GM19452 (cell line): ENCODE results near the gene NDUFS7.

ENCODE experiments used
- ATAC-seq: cut with Tn5 transposase; IDR thresholded peaks from one replicate; pipeline ENCODE4 v1.9.1; 2021; ENCODE audit not compliant: unreplicated experiment

Gene NDUFS7

GRCh38 chr19:1384478-1385110 lies 887 bp downstream of the NDUFS7 start:
- ATAC-seq, result no peak

DNA sequence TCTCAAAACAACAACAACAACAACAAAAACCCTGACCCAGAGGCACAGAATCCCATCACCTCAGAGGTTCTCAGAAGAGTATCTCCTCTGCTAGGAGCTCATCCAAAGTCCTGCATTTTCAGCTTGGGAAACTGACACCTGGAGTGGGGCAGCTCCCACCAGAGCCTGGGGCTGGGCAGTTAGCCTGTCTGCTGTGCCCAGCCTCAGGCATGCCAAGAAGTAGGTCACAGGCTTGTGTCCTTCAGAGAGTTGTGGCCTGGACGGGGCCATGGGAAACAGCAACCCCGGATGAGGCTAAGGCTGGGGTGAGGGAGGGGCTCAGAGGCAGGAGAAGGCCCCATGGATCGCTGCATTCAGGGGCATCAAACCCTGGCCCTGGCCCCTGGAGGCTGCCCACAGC lies 2.1 kb downstream of the NDUFS7 start:
- no peak for ATAC-seq

GRCh38 chr19:1386945-1387683 lies 3.4 kb downstream of the NDUFS7 start:
- no peak for ATAC-seq

GRCh38 chr19:1387684-1388636 lies 4.3 kb downstream of the NDUFS7 start:
- no peak for ATAC-seq

GRCh38 chr19:1388637-1389026 lies 4.9 kb downstream of the NDUFS7 start:
- no peak for ATAC-seq

- no peak for ATAC-seq
Observed at GRCh38 chr19:1389033-1389940, 5.6 kb downstream of the NDUFS7 start.

DNA sequence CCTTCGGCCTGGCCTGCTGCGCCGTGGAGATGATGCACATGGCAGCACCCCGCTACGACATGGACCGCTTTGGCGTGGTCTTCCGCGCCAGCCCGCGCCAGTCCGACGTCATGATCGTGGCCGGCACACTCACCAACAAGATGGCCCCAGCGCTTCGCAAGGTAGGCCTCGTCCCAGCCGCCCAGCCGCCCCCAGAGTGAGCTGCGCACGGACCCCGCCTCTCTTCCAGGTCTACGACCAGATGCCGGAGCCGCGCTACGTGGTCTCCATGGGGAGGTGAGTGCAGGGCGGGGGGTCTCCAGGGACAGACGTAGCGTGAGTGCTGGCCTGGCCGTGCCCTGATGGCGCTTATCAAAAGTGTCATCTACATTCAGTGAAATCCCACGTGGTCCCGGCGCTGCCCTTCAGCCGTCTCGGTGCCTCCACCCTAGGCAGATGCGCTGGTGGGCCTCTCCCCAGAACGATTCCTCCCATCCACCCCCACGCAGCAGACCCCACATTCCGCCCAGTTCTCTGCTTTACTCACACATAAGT lies 7.2 kb downstream of the NDUFS7 start:
- ATAC-seq, result no peak

DNA sequence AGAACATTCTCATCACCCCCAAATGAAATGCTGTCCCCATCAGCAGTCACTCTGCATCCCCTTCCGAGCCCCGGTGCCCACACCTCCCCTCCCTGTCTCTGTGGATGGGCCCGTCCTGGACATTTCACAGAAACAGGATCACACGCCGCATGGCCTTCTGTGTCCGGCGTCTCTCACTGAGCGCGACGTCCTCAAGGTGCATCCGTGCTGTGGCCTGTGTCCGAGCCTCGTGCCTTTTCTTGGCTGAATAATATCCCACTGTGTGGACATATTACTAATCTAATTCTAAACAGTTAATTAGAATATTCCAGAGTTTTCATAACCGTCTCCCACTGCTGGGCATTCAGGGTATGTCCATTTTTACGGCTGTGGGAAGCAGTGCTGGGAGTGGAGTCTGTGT lies 8.7 kb downstream of the NDUFS7 start:
- no peak for ATAC-seq

GRCh38 chr19:1392939-1393530 lies 9.3 kb downstream of the NDUFS7 start:
- no peak for ATAC-seq

DNA sequence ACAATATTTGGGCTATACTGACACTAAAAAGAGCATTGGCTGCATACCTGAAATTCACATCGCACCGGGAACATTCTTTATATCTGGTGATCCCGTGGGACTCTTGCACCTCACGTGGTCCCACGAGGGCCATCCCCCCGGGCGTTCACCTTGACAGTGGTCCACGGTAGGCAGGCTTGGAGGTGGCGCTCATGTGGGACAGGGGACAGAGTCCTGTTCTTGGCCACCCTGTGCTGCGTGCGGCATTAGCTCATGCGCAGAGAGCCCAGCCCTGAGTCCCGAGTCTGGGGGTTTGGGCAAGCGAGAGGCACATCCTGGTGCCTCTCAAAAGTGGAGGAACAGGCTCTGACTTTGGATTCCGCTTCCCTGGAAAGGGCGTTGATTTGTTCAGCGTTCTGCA lies 10.1 kb downstream of the NDUFS7 start:
- ATAC-seq, result no peak

- no peak for ATAC-seq
Observed at GRCh38 chr19:1394252-1395193, 10.8 kb downstream of the NDUFS7 start.

- ATAC-seq, result no peak
Observed at GRCh38 chr19:1395194-1396018, 11.7 kb downstream of the NDUFS7 start.

- ATAC-seq, result no peak
Observed at GRCh38 chr19:1396019-1396767, 12.5 kb downstream of the NDUFS7 start.

DNA sequence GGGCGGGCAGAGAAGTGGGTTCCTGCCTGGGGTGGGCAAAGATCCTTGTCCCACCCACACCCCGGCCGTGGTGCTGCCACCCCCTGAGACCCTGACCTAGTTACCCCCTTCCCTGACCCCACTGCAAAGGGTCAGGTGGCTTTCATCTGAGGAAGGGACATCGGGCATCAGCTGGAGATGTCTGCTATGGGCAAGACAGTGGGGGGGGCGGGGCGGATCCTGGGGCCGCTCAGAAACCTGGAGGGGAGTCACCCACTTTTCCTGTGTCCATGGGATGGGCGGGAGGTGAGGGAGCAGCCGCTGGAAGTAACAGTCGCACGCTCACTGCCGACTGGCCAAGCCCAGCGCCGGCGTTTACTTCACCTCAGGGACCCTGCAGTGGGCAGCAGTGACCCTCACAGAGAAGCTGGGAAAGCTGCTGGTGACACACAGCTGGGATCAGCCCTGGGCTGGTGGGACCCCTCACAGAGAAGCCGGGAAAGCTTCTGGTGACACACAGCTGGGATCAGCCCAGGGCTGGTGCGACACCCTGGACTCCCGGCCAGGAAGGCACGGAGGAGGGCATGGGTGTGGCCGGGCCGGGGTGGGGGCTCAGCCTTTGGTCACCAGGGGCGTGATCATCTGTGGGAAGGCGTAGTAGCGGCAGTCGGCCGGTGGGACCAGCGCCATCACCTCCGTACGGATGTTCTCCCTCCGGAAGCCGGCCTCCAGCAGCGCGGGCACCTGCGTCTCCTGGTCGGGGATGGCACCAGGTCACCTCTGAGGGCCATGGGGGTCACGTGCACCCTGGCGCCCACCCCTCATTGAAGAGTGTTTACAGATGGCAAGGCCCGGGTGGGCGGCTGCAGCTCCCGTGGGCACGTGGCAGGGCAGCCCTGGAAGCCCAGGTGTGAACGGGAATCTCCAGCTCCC lies 13.3 kb downstream of the NDUFS7 start:
- ATAC-seq, result no peak

DNA sequence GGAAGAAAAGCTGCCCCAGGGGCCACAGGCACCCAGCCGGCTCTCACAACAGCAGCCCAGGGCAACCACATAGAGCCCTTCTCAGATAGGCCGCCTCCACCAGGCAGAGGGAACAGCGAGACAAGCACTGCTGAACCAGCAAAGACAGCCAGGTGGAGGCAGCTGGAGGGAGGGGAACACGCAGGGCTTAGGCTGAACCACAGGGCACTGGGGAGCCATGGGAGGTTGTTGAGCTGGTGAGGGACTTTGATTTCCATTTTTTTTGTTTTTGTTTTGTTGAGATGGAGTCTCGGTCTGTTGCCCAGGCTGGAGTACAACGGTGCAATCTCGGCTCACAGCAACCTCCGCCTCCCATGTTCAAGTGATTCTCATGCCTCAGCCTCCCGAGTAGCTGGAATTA lies 14.1 kb downstream of the NDUFS7 start:
- ATAC-seq, result no peak

GRCh38 chr19:1399079-1399478 lies 15.4 kb downstream of the NDUFS7 start:
- no peak for ATAC-seq
